ENCODE data around the gene PPP1R13B.

PPP1R13B gene

DNA sequence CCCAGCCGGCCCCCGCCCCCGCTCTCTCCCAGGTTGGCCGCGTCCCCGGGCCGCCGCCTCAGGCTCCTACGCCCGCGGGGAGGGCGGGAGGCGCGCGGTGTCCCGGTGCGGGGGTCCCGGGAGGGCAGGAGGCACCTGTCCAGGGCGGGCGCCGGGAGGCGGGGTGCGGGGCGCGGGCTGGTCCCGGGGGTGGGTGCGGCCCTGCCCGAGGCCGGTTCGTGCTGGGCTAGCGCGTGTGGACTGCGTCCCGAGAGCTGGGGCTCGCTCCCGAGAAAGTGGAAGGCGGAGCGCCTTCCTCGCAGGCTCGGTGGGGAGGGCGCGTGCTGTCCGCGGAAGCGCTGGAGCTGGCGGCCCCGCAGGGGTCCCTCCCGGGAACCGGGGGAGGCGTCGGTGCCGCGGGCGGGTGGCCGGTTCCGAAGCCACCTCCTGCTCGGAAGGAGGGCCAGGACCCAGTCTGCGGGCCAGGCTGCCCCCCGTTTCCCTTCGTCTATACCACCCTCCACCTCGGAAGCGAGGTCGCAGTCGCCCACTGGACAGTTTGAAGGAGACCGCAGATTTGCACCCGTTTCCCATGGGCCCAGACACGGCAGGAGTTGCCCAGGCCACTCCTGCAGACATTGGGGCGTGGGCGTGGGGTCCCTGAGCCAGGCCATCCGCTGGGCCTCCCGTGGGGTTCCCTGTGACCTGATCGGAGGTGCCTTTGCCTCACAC, 131.1 kb downstream of the PPP1R13B start (continued):
- TF ChIP-seq, protein P1, sequence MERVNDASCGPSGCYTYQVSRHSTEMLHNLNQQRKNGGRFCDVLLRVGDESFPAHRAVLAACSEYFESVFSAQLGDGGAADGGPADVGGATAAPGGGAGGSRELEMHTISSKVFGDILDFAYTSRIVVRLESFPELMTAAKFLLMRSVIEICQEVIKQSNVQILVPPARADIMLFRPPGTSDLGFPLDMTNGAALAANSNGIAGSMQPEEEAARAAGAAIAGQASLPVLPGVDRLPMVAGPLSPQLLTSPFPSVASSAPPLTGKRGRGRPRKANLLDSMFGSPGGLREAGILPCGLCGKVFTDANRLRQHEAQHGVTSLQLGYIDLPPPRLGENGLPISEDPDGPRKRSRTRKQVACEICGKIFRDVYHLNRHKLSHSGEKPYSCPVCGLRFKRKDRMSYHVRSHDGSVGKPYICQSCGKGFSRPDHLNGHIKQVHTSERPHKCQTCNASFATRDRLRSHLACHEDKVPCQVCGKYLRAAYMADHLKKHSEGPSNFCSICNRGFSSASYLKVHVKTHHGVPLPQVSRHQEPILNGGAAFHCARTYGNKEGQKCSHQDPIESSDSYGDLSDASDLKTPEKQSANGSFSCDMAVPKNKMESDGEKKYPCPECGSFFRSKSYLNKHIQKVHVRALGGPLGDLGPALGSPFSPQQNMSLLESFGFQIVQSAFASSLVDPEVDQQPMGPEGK (tag by site-specific recombination; IDR thresholded peaks at IDR 0.05): 0 out of 2 replicates have a peak, but pooled peaks have one; percentile 13
- TF ChIP-seq GLIS1 (tag by site-specific recombination; IDR thresholded peaks at IDR 0.05): 0 out of 2 replicates have a peak, but pooled peaks have one; percentile 19
- TF ChIP-seq BCL11A (tag by site-specific recombination; IDR thresholded peaks at IDR 0.05; ENCODE audit: low read depth): 0 out of 2 replicates have a peak, but pooled peaks have one; percentile 5
- TF ChIP-seq ZNF623 (tag by site-specific recombination; IDR thresholded peaks at IDR 0.05): no peak
- TF ChIP-seq ZNF549 (tag by site-specific recombination; IDR thresholded peaks at IDR 0.05): no peak
- no peak for TF ChIP-seq ZNF433 (tag by site-specific recombination; IDR thresholded peaks at IDR 0.05; ENCODE audit: low read depth)
- 0 out of 2 replicates have a peak, but pooled peaks have one; percentile 11 for TF ChIP-seq ZBTB20 (tag by site-specific recombination; IDR thresholded peaks at IDR 0.05)
- TF ChIP-seq, protein P2, sequence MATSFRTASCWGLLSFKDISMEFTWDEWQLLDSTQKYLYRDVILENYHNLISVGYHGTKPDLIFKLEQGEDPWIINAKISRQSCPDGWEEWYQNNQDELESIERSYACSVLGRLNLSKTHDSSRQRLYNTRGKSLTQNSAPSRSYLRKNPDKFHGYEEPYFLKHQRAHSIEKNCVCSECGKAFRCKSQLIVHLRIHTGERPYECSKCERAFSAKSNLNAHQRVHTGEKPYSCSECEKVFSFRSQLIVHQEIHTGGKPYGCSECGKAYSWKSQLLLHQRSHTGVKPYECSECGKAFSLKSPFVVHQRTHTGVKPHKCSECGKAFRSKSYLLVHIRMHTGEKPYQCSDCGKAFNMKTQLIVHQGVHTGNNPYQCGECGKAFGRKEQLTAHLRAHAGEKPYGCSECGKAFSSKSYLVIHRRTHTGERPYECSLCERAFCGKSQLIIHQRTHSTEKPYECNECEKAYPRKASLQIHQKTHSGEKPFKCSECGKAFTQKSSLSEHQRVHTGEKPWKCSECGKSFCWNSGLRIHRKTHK (tag by site-specific recombination; IDR thresholded peaks at IDR 0.05): no peak
- TF ChIP-seq ZBTB26 (tag by site-specific recombination; optimal IDR thresholded peaks at IDR 0.05): peak; percentile 92
- peak; percentile 54 for TF ChIP-seq SP2 (tag by site-specific recombination; IDR thresholded peaks at IDR 0.05)
- TF ChIP-seq BCL11B (tag by site-specific recombination; IDR thresholded peaks at IDR 0.05; ENCODE audit: low read depth): peak; percentile 18; the same call in 1 of the 2 replicates
- no peak for TF ChIP-seq PRDM6 (tag by site-specific recombination; IDR thresholded peaks at IDR 0.05)
- TF ChIP-seq ZFHX2 (tag by site-specific recombination; conservative IDR thresholded peaks at IDR 0.05): peak; percentile 76
- no peak for TF ChIP-seq REPIN1 (tag by site-specific recombination; IDR thresholded peaks at IDR 0.05; ENCODE audit: low read depth)
- TF ChIP-seq ZNF518A (tag by site-specific recombination; conservative IDR thresholded peaks at IDR 0.05; ENCODE audit: low read depth): no peak
- 0 out of 2 replicates have a peak, but pooled peaks have one; percentile 29 for TF ChIP-seq KLF17 (tag by site-specific recombination; IDR thresholded peaks at IDR 0.05)
- 0 out of 2 replicates have a peak, but pooled peaks have one; percentile 22 for TF ChIP-seq SP3 (tag by site-specific recombination; IDR thresholded peaks at IDR 0.05)
- TF ChIP-seq ZNF580 (tag by site-specific recombination; IDR thresholded peaks at IDR 0.05): no peak
- no peak for TF ChIP-seq SALL2 (tag by site-specific recombination; IDR thresholded peaks at IDR 0.05; ENCODE audit: borderline replicate concordance)
- 0 out of 2 replicates have a peak, but pooled peaks have one; percentile 29 for TF ChIP-seq ZXDB (tag by site-specific recombination; IDR thresholded peaks at IDR 0.05)
- peak; percentile 42 for TF ChIP-seq ZBTB8A (tag by site-specific recombination; IDR thresholded peaks at IDR 0.05)
- TF ChIP-seq, protein P3, sequence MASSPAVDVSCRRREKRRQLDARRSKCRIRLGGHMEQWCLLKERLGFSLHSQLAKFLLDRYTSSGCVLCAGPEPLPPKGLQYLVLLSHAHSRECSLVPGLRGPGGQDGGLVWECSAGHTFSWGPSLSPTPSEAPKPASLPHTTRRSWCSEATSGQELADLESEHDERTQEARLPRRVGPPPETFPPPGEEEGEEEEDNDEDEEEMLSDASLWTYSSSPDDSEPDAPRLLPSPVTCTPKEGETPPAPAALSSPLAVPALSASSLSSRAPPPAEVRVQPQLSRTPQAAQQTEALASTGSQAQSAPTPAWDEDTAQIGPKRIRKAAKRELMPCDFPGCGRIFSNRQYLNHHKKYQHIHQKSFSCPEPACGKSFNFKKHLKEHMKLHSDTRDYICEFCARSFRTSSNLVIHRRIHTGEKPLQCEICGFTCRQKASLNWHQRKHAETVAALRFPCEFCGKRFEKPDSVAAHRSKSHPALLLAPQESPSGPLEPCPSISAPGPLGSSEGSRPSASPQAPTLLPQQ (tag by site-specific recombination; IDR thresholded peaks at IDR 0.05): 0 out of 2 replicates have a peak, but pooled peaks have one; percentile 20

All from HEK293 (cell line).